GM23338 (cell line): Measurements from ENCODE around the gene TRIML1. TPM values are rescaled to one million over a fixed set of nuclear protein-coding genes. Genes with fewer than 3 reads are reported as not detected.
A peak's percentile ranks its signal among the peaks of the same experiment; 100 is the strongest.
"Not testable (repeated sequence)": the region's sequence is repeated elsewhere in the genome, so short reads cannot be mapped to it uniquely, and the experiment has no call there.

ENCODE experiments used
- ATAC-seq: fragments of 200-7000 bp; cut with Tn5 transposase; 3 replicates; pipeline ENCODE4 v1.9.1; 2020
- DNase-seq: peaks from one replicate; pipeline ENCODE4 v3.0.0-alpha.2; 2015; ENCODE audit warnings: low spot score
- H2AFZ ChIP-seq: fragments of 200-600 bp; sonication (generic); 2 replicates; pipeline ENCODE4 v1.8.0; 2016; ENCODE audit warnings: antibody characterized with exemption, mild to moderate bottlenecking, moderate library complexity
- H3F3A ChIP-seq: fragments of 200-600 bp; sonication (generic); replicated peaks from 2 replicates; pipeline ENCODE4 v1.8.0; 2017; ENCODE audit warnings: antibody characterized with exemption, mixed run types, low read depth
- H3K27ac ChIP-seq: fragments of 200-600 bp; sonication (generic); 2 replicates; pipeline ENCODE4 v1.6.1; 2016; ENCODE audit warnings: low read depth
- H3K27me3 ChIP-seq: fragments of 200-600 bp; sonication (generic); 2 replicates; pipeline ENCODE4 v1.8.0; 2016; ENCODE audit warnings: mild to moderate bottlenecking, mixed run types, moderate library complexity; ENCODE audit not compliant: insufficient read depth
- H3K36me3 ChIP-seq: fragments of 200-600 bp; sonication (generic); 2 replicates; pipeline ENCODE4 v1.8.0; 2016; ENCODE audit warnings: mild to moderate bottlenecking; ENCODE audit not compliant: insufficient read depth
- H3K4me1 ChIP-seq: fragments of 200-600 bp; sonication (generic); 2 replicates; pipeline ENCODE4 v1.8.0; 2016; ENCODE audit warnings: mild to moderate bottlenecking, moderate library complexity; ENCODE audit not compliant: insufficient read depth
- H3K4me2 ChIP-seq: fragments of 200-600 bp; sonication (generic); 2 replicates; pipeline ENCODE4 v1.7.1; 2017; ENCODE audit warnings: mixed run types
- H3K4me3 ChIP-seq: fragments of 200-600 bp; sonication (generic); 2 replicates; pipeline ENCODE4 v1.6.1; 2016; ENCODE audit warnings: mixed run types
- H3K79me2 ChIP-seq: fragments of 200-600 bp; sonication (generic); replicated peaks from 2 replicates; pipeline ENCODE4 v1.8.0; 2017; ENCODE audit warnings: mild to moderate bottlenecking; ENCODE audit not compliant: insufficient read depth
- H3K9me2 ChIP-seq: fragments of 200-600 bp; sonication (generic); 2 replicates; pipeline ENCODE4 v1.8.0; 2017; ENCODE audit not compliant: insufficient read depth
- H4K20me1 ChIP-seq: fragments of 200-600 bp; sonication (generic); replicated peaks from 2 replicates; pipeline ENCODE4 v1.8.0; 2017; ENCODE audit warnings: mild to moderate bottlenecking; ENCODE audit not compliant: insufficient read depth
- H3K27ac Mint-ChIP-seq: 2 replicates; pipeline ENCODE4 v1.8.0; 2020; ENCODE audit warnings: inconsistent platforms, mild to moderate bottlenecking, moderate library complexity, mixed read lengths
- H3K27me3 Mint-ChIP-seq: 3 replicates; pipeline ENCODE4 v1.8.0; 2022; ENCODE audit warnings: low read depth, mild to moderate bottlenecking, moderate library complexity, mixed read lengths, inconsistent platforms; ENCODE audit not compliant: insufficient read depth, poor library complexity
- H3K36me3 Mint-ChIP-seq: 3 replicates; pipeline ENCODE4 v1.8.0; 2021; ENCODE audit warnings: low read depth, mild to moderate bottlenecking, inconsistent platforms, moderate library complexity, mixed read lengths
- H3K4me1 Mint-ChIP-seq: 3 replicates; pipeline ENCODE4 v1.8.0; 2020; ENCODE audit warnings: mild to moderate bottlenecking, inconsistent platforms, mixed read lengths
- H3K4me3 Mint-ChIP-seq: 3 replicates; pipeline ENCODE4 v1.8.0; 2021; ENCODE audit warnings: moderate library complexity, mild to moderate bottlenecking, inconsistent platforms, mixed read lengths
- H3K9me3 Mint-ChIP-seq: 3 replicates; pipeline ENCODE4 v1.8.0; 2020; ENCODE audit warnings: moderate library complexity, mild to moderate bottlenecking, inconsistent platforms, mixed read lengths
- EZH2 ChIP-seq: fragments of 200-600 bp; sonication (generic); IDR thresholded peaks from one replicate; pipeline ENCODE4 v1.8.0; 2017; ENCODE audit warnings: antibody characterized with exemption, mild to moderate bottlenecking, low read depth; ENCODE audit not compliant: unreplicated experiment
- EZH2phosphoT487 ChIP-seq: fragments of 200-600 bp; sonication (generic); IDR thresholded peaks from one replicate; pipeline ENCODE4 v1.8.1; 2018; ENCODE audit warnings: antibody characterized with exemption; ENCODE audit not compliant: unreplicated experiment
- ZNF114 ChIP-seq: fragments of 250-450 bp; sonication (Bioruptor Pico); IDR thresholded peaks from 2 replicates; pipeline ENCODE4 v1.5.0; 2020; ENCODE audit warnings: mild to moderate bottlenecking, moderate library complexity
- ZNF462 ChIP-seq: fragments of 250-450 bp; sonication (Bioruptor Pico); IDR thresholded peaks from 2 replicates; pipeline ENCODE4 v1.5.0; 2020; ENCODE audit warnings: mild to moderate bottlenecking, moderate library complexity
- polyA plus RNA-seq: library from polyadenylated mRNA; unstranded; fragments of >200 nt; fragmentation: Nextera tagmentation; extraction: Ambion mirVana; gene quantifications from 2 replicates; pipeline ENCODE4 v1.2.1, GENCODE V29; 2016
- total RNA-seq: library from RNA; depleted of rRNA; stranded (reverse); fragments of >200 nt; shearing (Covaris generic); gene quantifications from 2 replicates; pipeline ENCODE4 v1.2.3, GENCODE V29; 2014

The TRIML1 gene
- total and polyA plus RNA-seq, 2 experiments from 2014 or later, result not detected

- TF ChIP-seq ZNF462 (CRISPR knock-in tag) (no peak), ZNF114 (no peak), EZH2 (no peak), EZH2phosphoT487 (no peak)
Observed at GRCh38 chr4:188158336-188158735, 19.1 kb downstream of the TRIML1 start (continued).

- H3K27me3 Mint-ChIP-seq, H3K4me1 ChIP-seq: not testable (repeated sequence)
Observed at GRCh38 chr4:188159513-188160226, 20.4 kb downstream of the TRIML1 start.

More at GRCh38 chr4:188159513-188160226, 20.4 kb downstream of the TRIML1 start:
- H3K27me3 ChIP-seq, H3F3A ChIP-seq, H3K4me2 ChIP-seq, H3K4me3 ChIP-seq, H3K9me2 ChIP-seq, H3K36me3 ChIP-seq, H3K27ac ChIP-seq, H3K79me2 ChIP-seq, H3K4me1 Mint-ChIP-seq, ATAC-seq, H3K4me3 Mint-ChIP-seq, H3K36me3 Mint-ChIP-seq, H4K20me1 ChIP-seq, DNase-seq: not testable (repeated sequence)
- H2AFZ ChIP-seq, result peak overlapping the region; percentile 91; the same call in 1 of the 2 replicates
- Mint-ChIP-seq H3K9me3 (peaks cover 22% of the 10 kb centered on the region), H3K27ac (peak overlapping the region; percentile 49; the same call in 1 of the 2 replicates)
